Loucy (cell line): ENCODE measurements around the gene LPCAT2.

Experiments used
- H2AFZ ChIP-seq: fragments of 200-600 bp; sonication (generic); 2 replicates; pipeline ENCODE4 v1.6.0; 2016; ENCODE audit warnings: antibody characterized with exemption, mild to moderate bottlenecking, low read length, moderate library complexity
- H3F3A ChIP-seq: fragments of 200-600 bp; 2 replicates; pipeline ENCODE4 v1.6.0; 2016; ENCODE audit warnings: antibody characterized with exemption, low read depth, mild to moderate bottlenecking
- H3K27me3 ChIP-seq: fragments of 200-600 bp; sonication (generic); 2 replicates; pipeline ENCODE4 v1.6.1; 2014; ENCODE audit warnings: low read length, mild to moderate bottlenecking; ENCODE audit not compliant: insufficient read depth, poor library complexity, severe bottlenecking
- H3K36me3 ChIP-seq: fragments of 200-600 bp; sonication (generic); 2 replicates; pipeline ENCODE4 v1.6.1; 2016; ENCODE audit warnings: low read length; ENCODE audit not compliant: insufficient read depth
- H3K4me1 ChIP-seq: fragments of 200-600 bp; sonication (generic); 2 replicates; pipeline ENCODE4 v1.5.1; 2014; ENCODE audit warnings: low read length, mild to moderate bottlenecking; ENCODE audit not compliant: insufficient read depth, poor library complexity, severe bottlenecking
- H3K4me2 ChIP-seq: fragments of 200-600 bp; sonication (generic); 2 replicates; pipeline ENCODE4 v1.6.0; 2014; ENCODE audit warnings: antibody characterized with exemption, low read length, low read depth, mild to moderate bottlenecking; ENCODE audit not compliant: poor library complexity, severe bottlenecking
- H3K4me3 ChIP-seq: fragments of 200-600 bp; sonication (generic); 2 replicates; pipeline ENCODE4 v1.5.1; 2014; ENCODE audit warnings: low read length, mild to moderate bottlenecking, mixed read lengths; ENCODE audit not compliant: poor library complexity, severe bottlenecking
- H3K79me2 ChIP-seq: fragments of 200-600 bp; sonication (generic); 2 replicates; pipeline ENCODE4 v1.6.1; 2014; ENCODE audit warnings: low read length; ENCODE audit not compliant: insufficient read depth
- H3K9ac ChIP-seq: fragments of 200-600 bp; sonication (generic); 2 replicates; pipeline ENCODE4 v1.6.0; 2014; ENCODE audit warnings: mild to moderate bottlenecking, low read depth, low read length, moderate library complexity; ENCODE audit not compliant: poor library complexity, severe bottlenecking
- H3K9me2 ChIP-seq: fragments of 200-600 bp; sonication (generic); replicated peaks from 2 replicates; pipeline ENCODE4 v1.6.1; 2016; ENCODE audit warnings: low read depth, low read length, mixed read lengths
- H3K9me3 ChIP-seq: fragments of 200-600 bp; sonication (generic); 2 replicates; pipeline ENCODE4 v1.6.1; 2014; ENCODE audit warnings: mild to moderate bottlenecking, antibody characterized with exemption, low read length, low read depth; ENCODE audit not compliant: insufficient read depth
- H4K20me1 ChIP-seq: fragments of 200-600 bp; sonication (generic); 2 replicates; pipeline ENCODE4 v1.6.0; 2014; ENCODE audit warnings: antibody characterized with exemption, low read length, mild to moderate bottlenecking; ENCODE audit not compliant: insufficient read depth, poor library complexity, severe bottlenecking
- EZH2phosphoT487 ChIP-seq: fragments of 200-600 bp; IDR thresholded peaks from 2 replicates; pipeline ENCODE4 v1.6.1; 2018; ENCODE audit warnings: antibody characterized with exemption, mild to moderate bottlenecking, moderate library complexity, borderline replicate concordance
- TF ChIP-seq, protein P1 (sequence below): fragments of 200-600 bp; sonication (generic); conservative IDR thresholded peaks from 2 replicates; pipeline ENCODE4 v1.5.1; 2014; ENCODE audit warnings: mild to moderate bottlenecking, antibody characterized with exemption, low read length

The LPCAT2 gene

DNA sequence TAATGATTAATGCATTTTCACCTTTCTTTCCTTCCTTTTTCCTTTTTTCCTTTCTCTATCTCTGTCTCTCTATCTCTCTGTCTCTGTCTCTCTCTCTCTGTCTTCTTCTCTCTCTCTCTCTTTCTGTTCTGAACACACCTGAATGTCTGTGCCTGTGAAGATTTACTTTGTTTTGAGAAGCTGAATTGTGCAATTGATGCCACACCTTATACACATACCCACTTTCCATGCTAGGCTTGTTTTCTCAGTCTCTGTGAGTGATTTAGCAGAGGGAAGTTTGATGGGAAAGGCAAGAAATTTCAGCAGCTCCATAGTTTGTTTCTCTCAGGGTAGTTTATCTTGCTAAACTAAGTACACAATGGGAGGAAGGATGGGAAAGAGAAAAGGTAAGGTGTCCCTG is 48.3 kb downstream of the LPCAT2 start:
- Histone ChIP-seq H2AFZ (no peak overlapping the region), H3K4me1 (no peaks in the 10 kb centered on the region), H3K4me2 (no peak overlapping the region), H3K9ac (no peak overlapping the region), H3K9me3 (no peaks in the 10 kb centered on the region), H3K9me2 (no peaks in the 10 kb centered on the region; the same call in 1 of the 2 replicates), H3K36me3 (no peaks in the 10 kb centered on the region), H3K27me3 (no peaks in the 10 kb centered on the region), H4K20me1 (no peaks in the 10 kb centered on the region), H3F3A (no peaks in the 10 kb centered on the region), H3K79me2 (no peaks in the 10 kb centered on the region), H3K4me3 (no peak overlapping the region)
- TF ChIP-seq EZH2phosphoT487, result no peak
- TF ChIP-seq, protein P1, sequence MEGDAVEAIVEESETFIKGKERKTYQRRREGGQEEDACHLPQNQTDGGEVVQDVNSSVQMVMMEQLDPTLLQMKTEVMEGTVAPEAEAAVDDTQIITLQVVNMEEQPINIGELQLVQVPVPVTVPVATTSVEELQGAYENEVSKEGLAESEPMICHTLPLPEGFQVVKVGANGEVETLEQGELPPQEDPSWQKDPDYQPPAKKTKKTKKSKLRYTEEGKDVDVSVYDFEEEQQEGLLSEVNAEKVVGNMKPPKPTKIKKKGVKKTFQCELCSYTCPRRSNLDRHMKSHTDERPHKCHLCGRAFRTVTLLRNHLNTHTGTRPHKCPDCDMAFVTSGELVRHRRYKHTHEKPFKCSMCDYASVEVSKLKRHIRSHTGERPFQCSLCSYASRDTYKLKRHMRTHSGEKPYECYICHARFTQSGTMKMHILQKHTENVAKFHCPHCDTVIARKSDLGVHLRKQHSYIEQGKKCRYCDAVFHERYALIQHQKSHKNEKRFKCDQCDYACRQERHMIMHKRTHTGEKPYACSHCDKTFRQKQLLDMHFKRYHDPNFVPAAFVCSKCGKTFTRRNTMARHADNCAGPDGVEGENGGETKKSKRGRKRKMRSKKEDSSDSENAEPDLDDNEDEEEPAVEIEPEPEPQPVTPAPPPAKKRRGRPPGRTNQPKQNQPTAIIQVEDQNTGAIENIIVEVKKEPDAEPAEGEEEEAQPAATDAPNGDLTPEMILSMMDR, result no peak

DNA sequence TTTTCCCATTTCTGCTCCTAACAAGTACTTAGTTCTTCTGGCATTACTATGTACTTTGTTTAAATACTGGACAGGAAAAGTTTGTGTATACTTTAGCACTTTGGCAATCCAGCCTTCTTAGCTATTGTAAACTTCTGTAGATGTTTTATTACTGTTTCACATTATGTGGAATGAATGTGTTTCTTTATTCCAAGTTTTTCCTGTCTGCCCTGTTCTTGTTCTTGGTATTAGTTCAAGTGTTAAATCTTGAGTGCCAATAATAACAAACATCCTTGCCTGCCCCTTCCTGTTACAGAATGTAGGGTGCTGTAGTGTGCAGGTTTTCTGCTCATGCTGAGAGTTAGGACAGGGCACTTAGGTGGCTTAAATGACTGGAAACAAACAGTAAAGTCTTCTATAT is 50.4 kb downstream of the LPCAT2 start:
- no peaks in the 10 kb centered on the region for H3K79me2 ChIP-seq
- H3K9me3 ChIP-seq, result no peaks in the 10 kb centered on the region
- no peak overlapping the region for H3K4me2 ChIP-seq
- TF ChIP-seq, protein P1, result no peak
- TF ChIP-seq EZH2phosphoT487, result no peak
- H3K9ac ChIP-seq, result no peak overlapping the region
- no peak overlapping the region for H2AFZ ChIP-seq
- no peaks in the 10 kb centered on the region for H3K36me3 ChIP-seq
- H3K27me3 ChIP-seq, result no peaks in the 10 kb centered on the region
- H3K9me2 ChIP-seq, result no peaks in the 10 kb centered on the region; the same call in 1 of the 2 replicates
- no peaks in the 10 kb centered on the region for H3F3A ChIP-seq
- no peak overlapping the region for H3K4me3 ChIP-seq
- H3K4me1 ChIP-seq, result no peaks in the 10 kb centered on the region
- no peaks in the 10 kb centered on the region for H4K20me1 ChIP-seq

DNA sequence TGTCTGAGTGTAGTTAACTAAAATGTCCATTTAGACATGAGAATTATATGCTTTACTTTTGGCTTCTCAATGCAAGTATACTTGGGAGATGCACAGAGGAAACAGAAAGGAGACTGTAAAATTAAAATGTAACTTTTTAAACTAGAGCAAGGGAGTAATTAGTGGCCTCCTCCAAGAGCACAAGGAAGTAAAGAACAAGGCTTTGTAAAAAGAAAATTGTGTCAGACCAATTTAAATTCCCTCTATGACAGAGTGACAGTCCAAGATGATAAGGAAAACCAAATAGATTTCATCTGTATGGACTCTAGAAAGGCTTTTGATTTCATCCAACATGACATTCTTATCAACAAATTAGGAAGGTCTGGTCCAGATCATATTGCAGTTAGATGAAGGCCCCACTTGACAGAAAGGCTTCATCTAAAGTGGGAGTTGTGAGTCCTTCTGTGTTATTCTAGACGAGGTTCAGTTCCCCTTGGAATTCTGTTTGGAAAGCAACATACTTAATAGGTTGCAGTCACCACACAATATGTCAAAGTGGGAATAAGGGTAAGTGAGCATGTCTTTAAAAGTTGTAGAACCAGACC is 51.2 kb downstream of the LPCAT2 start:
- no peaks in the 10 kb centered on the region for H3F3A ChIP-seq
- H3K36me3 ChIP-seq, result no peaks in the 10 kb centered on the region
- no peak overlapping the region for H2AFZ ChIP-seq
- H3K27me3 ChIP-seq, result no peaks in the 10 kb centered on the region
- no peaks in the 10 kb centered on the region for H4K20me1 ChIP-seq
- no peaks in the 10 kb centered on the region for H3K4me1 ChIP-seq
- no peaks in the 10 kb centered on the region for H3K79me2 ChIP-seq
- H3K4me3 ChIP-seq, result no peak overlapping the region
- TF ChIP-seq EZH2phosphoT487, result no peak
- TF ChIP-seq, protein P1, result no peak
- H3K4me2 ChIP-seq, result no peak overlapping the region
- H3K9me2 ChIP-seq, result no peaks in the 10 kb centered on the region; the same call in 1 of the 2 replicates
- H3K9ac ChIP-seq, result no peak overlapping the region
- no peaks in the 10 kb centered on the region for H3K9me3 ChIP-seq
